MM.1S (cell line): ENCODE data around the gene TCF23.

Experiments used
- CTCF ChIP-seq: fragments of 300-600 bp; sonication (generic); IDR thresholded peaks from 2 replicates; pipeline ENCODE4 v1.5.1; 2016; ENCODE audit warnings: antibody characterized with exemption, low read length, mixed read lengths
- EZH2 ChIP-seq: fragments of 300-600 bp; sonication (generic); optimal IDR thresholded peaks from 2 replicates; pipeline ENCODE3; 2017; ENCODE audit warnings: low read depth, mild to moderate bottlenecking, antibody characterized with exemption, low read length, mixed read lengths
- EZH2phosphoT487 ChIP-seq: fragments of 300-600 bp; sonication (generic); IDR thresholded peaks from 2 replicates; pipeline ENCODE4 v1.6.1; 2018; ENCODE audit warnings: antibody characterized with exemption, low read length

DNA sequence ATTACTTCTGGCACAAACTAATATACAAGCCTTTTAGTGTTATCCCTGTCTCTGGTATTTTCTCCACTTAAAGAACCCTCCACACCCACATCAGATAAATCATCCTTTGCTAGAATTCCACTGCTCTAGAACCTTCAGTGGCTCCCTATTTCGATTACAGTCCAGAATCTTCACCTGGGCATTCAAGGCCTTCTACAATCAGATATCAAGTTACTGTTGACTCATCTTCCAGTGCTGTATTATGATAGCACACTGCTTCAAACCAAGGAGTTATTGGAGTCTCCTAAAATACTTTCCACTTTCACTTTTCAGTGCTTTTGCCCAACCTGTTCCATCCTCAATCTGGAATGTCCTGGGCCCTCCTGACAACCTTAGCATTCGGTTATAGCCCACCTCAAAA lies 33.3 kb upstream of the TCF23 start:
- TF ChIP-seq CTCF (no peak), EZH2 (no peak), EZH2phosphoT487 (no peak)
